BE2C (cell line): Measurements from ENCODE around the gene TMPRSS2.

Source experiments
- DNase-seq: peaks from one replicate; pipeline ENCODE4 v3.0.0-alpha.2; 2020
- H3K27me3 ChIP-seq: fragments of 250-450 bp; sonication (Bioruptor Pico); 2 replicates; pipeline ENCODE4 v1.5.1; 2020; ENCODE audit warnings: mild to moderate bottlenecking
- H3K36me3 ChIP-seq: fragments of 250-450 bp; sonication (Bioruptor Pico); 2 replicates; pipeline ENCODE4 v1.5.1; 2020; ENCODE audit warnings: mild to moderate bottlenecking
- H3K4me1 ChIP-seq: fragments of 250-450 bp; sonication (Bioruptor Pico); 2 replicates; pipeline ENCODE4 v1.5.1; 2020
- H3K4me3 ChIP-seq: 2 replicates; pipeline ENCODE4 v1.5.1; 2011; ENCODE audit warnings: low read depth, low read length
- H3K9me3 ChIP-seq: fragments of 250-450 bp; sonication (Bioruptor Pico); 2 replicates; pipeline ENCODE4 v1.5.1; 2020
- CTCF ChIP-seq: IDR thresholded peaks from 2 replicates; pipeline ENCODE4 v1.5.1; 2012; ENCODE audit warnings: mild to moderate bottlenecking, low read depth, low read length

TMPRSS2 gene

GRCh38 chr21:41487082-41487481 lies 20.9 kb downstream of the TMPRSS2 start:
- Histone ChIP-seq H3K9me3 (no peaks in the 10 kb centered on the region; the same call in 1 of the 2 replicates), H3K27me3 (no peaks in the 10 kb centered on the region), H3K36me3 (no peaks in the 10 kb centered on the region), H3K4me3 (no peak overlapping the region), H3K4me1 (no peaks in the 10 kb centered on the region)
- DNase-seq, result no peak
- TF ChIP-seq CTCF, result no peak

GRCh38 chr21:41483973-41484372 lies 24.0 kb downstream of the TMPRSS2 start:
- Histone ChIP-seq H3K4me1 (no peaks in the 10 kb centered on the region), H3K9me3 (no peaks in the 10 kb centered on the region; the same call in 1 of the 2 replicates), H3K4me3 (no peak overlapping the region), H3K36me3 (no peaks in the 10 kb centered on the region), H3K27me3 (no peaks in the 10 kb centered on the region)
- no peak for DNase-seq
- no peak for TF ChIP-seq CTCF

- Histone ChIP-seq H3K9me3 (no peaks in the 10 kb centered on the region), H3K36me3 (no peaks in the 10 kb centered on the region), H3K4me1 (no peaks in the 10 kb centered on the region), H3K27me3 (no peaks in the 10 kb centered on the region), H3K4me3 (no peak overlapping the region)
- no peak for DNase-seq
- no peak for TF ChIP-seq CTCF
Observed at GRCh38 chr21:41483415-41483814, 24.5 kb downstream of the TMPRSS2 start.

GRCh38 chr21:41482980-41483379 lies 25.0 kb downstream of the TMPRSS2 start:
- no peaks in the 10 kb centered on the region for H3K36me3 ChIP-seq
- no peaks in the 10 kb centered on the region for H3K9me3 ChIP-seq
- no peak overlapping the region for H3K4me3 ChIP-seq
- no peaks in the 10 kb centered on the region for H3K27me3 ChIP-seq
- no peak for DNase-seq
- H3K4me1 ChIP-seq, result no peaks in the 10 kb centered on the region
- no peak for TF ChIP-seq CTCF

GRCh38 chr21:41482301-41482700 lies 25.7 kb downstream of the TMPRSS2 start:
- Histone ChIP-seq H3K27me3 (no peaks in the 10 kb centered on the region), H3K9me3 (no peaks in the 10 kb centered on the region), H3K36me3 (no peaks in the 10 kb centered on the region), H3K4me1 (no peaks in the 10 kb centered on the region), H3K4me3 (no peak overlapping the region)
- no peak for DNase-seq
- TF ChIP-seq CTCF, result no peak

- H3K9me3 ChIP-seq, result no peaks in the 10 kb centered on the region
- H3K36me3 ChIP-seq, result no peaks in the 10 kb centered on the region
- H3K4me1 ChIP-seq, result no peaks in the 10 kb centered on the region
- DNase-seq, result no peak
- H3K27me3 ChIP-seq, result no peaks in the 10 kb centered on the region
- H3K4me3 ChIP-seq, result no peak overlapping the region
- TF ChIP-seq CTCF, result no peak
Observed at GRCh38 chr21:41481191-41481590, 26.8 kb downstream of the TMPRSS2 start.
